Kidney epithelial cell (primary cell): ENCODE data around the gene SUSD5. TPM values are rescaled to one million over a fixed set of nuclear protein-coding genes. Genes with fewer than 3 reads are reported as not detected.

ENCODE experiments used
- DNase-seq: peaks from one replicate; pipeline ENCODE4 v3.0.0-alpha.2; 2010; ENCODE audit warnings: low read depth
- H3K27me3 ChIP-seq: 2 replicates; pipeline ENCODE4 v1.6.0; 2011; ENCODE audit warnings: low read length; ENCODE audit not compliant: control insufficient read depth, insufficient read depth
- H3K36me3 ChIP-seq: 2 replicates; pipeline ENCODE4 v1.5.1; 2011; ENCODE audit warnings: low read length; ENCODE audit not compliant: control insufficient read depth, insufficient read depth
- H3K4me3 ChIP-seq: 2 replicates; pipeline ENCODE4 v1.5.1; 2011; ENCODE audit warnings: low read depth, mild to moderate bottlenecking, control low read depth, low read length
- total RNA-seq: library from RNA; depleted of rRNA; stranded (reverse); fragments of >200 nt; gene quantifications from 2 replicates; pipeline ENCODE4 v1.2.3, GENCODE V29; 2015
- TF ChIP-seq, protein P1 (sequence below): IDR thresholded peaks from 2 replicates; pipeline ENCODE4 v1.5.1; 2011; ENCODE audit warnings: mild to moderate bottlenecking, moderate library complexity, low read length, control low read depth, inconsistent platforms; ENCODE audit not compliant: insufficient read depth, poor library complexity, severe bottlenecking

The SUSD5 gene
- total RNA-seq, 1 donor from 2014 or later, result 2.0 TPM

- Histone ChIP-seq H3K36me3 (no peaks in the 10 kb centered on the region), H3K4me3 (no peak overlapping the region), H3K27me3 (no peaks in the 10 kb centered on the region)
- TF ChIP-seq, protein P1, sequence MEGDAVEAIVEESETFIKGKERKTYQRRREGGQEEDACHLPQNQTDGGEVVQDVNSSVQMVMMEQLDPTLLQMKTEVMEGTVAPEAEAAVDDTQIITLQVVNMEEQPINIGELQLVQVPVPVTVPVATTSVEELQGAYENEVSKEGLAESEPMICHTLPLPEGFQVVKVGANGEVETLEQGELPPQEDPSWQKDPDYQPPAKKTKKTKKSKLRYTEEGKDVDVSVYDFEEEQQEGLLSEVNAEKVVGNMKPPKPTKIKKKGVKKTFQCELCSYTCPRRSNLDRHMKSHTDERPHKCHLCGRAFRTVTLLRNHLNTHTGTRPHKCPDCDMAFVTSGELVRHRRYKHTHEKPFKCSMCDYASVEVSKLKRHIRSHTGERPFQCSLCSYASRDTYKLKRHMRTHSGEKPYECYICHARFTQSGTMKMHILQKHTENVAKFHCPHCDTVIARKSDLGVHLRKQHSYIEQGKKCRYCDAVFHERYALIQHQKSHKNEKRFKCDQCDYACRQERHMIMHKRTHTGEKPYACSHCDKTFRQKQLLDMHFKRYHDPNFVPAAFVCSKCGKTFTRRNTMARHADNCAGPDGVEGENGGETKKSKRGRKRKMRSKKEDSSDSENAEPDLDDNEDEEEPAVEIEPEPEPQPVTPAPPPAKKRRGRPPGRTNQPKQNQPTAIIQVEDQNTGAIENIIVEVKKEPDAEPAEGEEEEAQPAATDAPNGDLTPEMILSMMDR, result no peak
- DNase-seq, result no peak
Measured at GRCh38 chr3:33179132-33179531, 39.5 kb downstream of the SUSD5 start.

- H3K27me3 ChIP-seq, result no peaks in the 10 kb centered on the region
- H3K36me3 ChIP-seq, result no peaks in the 10 kb centered on the region
- H3K4me3 ChIP-seq, result no peak overlapping the region
- no peak for DNase-seq
- TF ChIP-seq, protein P1, result no peak
Measured at GRCh38 chr3:33174711-33175414, 43.7 kb downstream of the SUSD5 start.

DNA sequence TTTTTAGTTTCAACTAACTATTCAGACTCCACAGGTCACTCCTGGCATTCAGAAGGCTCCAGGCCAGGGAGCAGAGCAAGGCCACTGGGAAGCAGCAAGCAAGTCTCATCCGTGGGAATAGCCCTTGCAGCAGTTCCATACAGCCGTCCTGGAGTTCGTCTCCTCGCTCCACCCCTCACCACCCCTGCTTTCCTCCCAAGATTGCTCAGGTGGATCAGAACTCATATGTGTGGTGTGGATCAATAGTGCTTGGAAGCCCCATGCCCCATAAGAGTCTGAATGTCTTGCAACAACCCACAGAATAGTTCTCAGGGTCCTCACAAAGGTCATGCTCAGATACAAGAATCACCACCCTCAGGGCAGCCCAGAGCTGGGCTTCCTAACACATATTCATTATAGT is 44.5 kb downstream of the SUSD5 start:
- no peaks in the 10 kb centered on the region for H3K27me3 ChIP-seq
- TF ChIP-seq, protein P1, result no peak

GRCh38 chr3:33173672-33174071 is 44.9 kb downstream of the SUSD5 start:
- no peak for DNase-seq
- Histone ChIP-seq H3K36me3 (no peaks in the 10 kb centered on the region), H3K4me3 (no peak overlapping the region), H3K27me3 (no peaks in the 10 kb centered on the region)
- TF ChIP-seq, protein P1, result no peak

More for the DNA sequence above, 44.5 kb downstream of the SUSD5 start:
- DNase-seq, result no peak
- Histone ChIP-seq H3K4me3 (no peak overlapping the region), H3K36me3 (no peaks in the 10 kb centered on the region)

GRCh38 chr3:33173103-33173502 is 45.5 kb downstream of the SUSD5 start:
- TF ChIP-seq, protein P1, result no peak
- no peak for DNase-seq
- Histone ChIP-seq H3K36me3 (no peaks in the 10 kb centered on the region), H3K27me3 (no peaks in the 10 kb centered on the region), H3K4me3 (no peak overlapping the region)

GRCh38 chr3:33171580-33171979 is 47.0 kb downstream of the SUSD5 start:
- TF ChIP-seq, protein P1, result no peak
- H3K36me3 ChIP-seq, result no peaks in the 10 kb centered on the region

More at GRCh38 chr3:33171580-33171979, 47.0 kb downstream of the SUSD5 start:
- Histone ChIP-seq H3K4me3 (no peak overlapping the region), H3K27me3 (no peaks in the 10 kb centered on the region)
- DNase-seq, result no peak
